Neutrophil (primary cell): ENCODE data around the gene MIER2.

Experiments
- H3K27ac ChIP-seq: fragments of 200-600 bp; sonication (generic); 2 replicates; pipeline ENCODE4 v1.5.1; 2016; ENCODE audit warnings: mild to moderate bottlenecking, moderate library complexity
- H3K27me3 ChIP-seq: fragments of 200-600 bp; sonication (generic); 2 replicates; pipeline ENCODE4 v1.6.0; 2016; ENCODE audit warnings: mild to moderate bottlenecking
- H3K36me3 ChIP-seq: fragments of 200-600 bp; sonication (generic); 2 replicates; pipeline ENCODE4 v1.5.1; 2017
- H3K4me1 ChIP-seq, 2 experiments: fragments of 200-600 bp in 1 of 2; sonication (generic) in 1 of 2; 1 replicate in 1 of 2; 2 replicates in 1 of 2; pipeline versions ENCODE4 v1.5.1 to v1.6.1; 2013 to 2016; ENCODE audit warnings: low read depth in 1 of 2, low read length in 1 of 2, mild to moderate bottlenecking in 1 of 2, moderate library complexity in 1 of 2; ENCODE audit not compliant: control insufficient read depth in 1 of 2, insufficient read depth in 1 of 2
- H3K4me3 ChIP-seq, 2 experiments: fragments of 200-600 bp in 1 of 2; sonication (generic) in 1 of 2; 1 replicate in 1 of 2; 2 replicates in 1 of 2; pipeline ENCODE4 v1.5.1; 2013 to 2016; ENCODE audit warnings: low read depth in 1 of 2, low read length in 1 of 2, mild to moderate bottlenecking in 1 of 2, moderate library complexity in 1 of 2
- H3K9me3 ChIP-seq: fragments of 200-600 bp; sonication (generic); 2 replicates; pipeline ENCODE4 v1.5.1; 2016
- CTCF ChIP-seq: fragments of 200-600 bp; sonication (generic); IDR thresholded peaks from 2 replicates; pipeline ENCODE4 v1.5.1; 2016; ENCODE audit warnings: antibody characterized with exemption

MIER2 gene

GRCh38 chr19:335072-335471, 9.5 kb downstream of the MIER2 start:
- H3K36me3 ChIP-seq = no peaks in the 10 kb centered on the region
- no peak for TF ChIP-seq CTCF

GRCh38 chr19:334296-335071, 10.1 kb downstream of the MIER2 start:
- peaks cover 0 to 7% of the 10 kb centered on the region in 2 experiments for H3K4me1 ChIP-seq
- H3K27me3 ChIP-seq = peaks cover 7% of the 10 kb centered on the region
- no peak overlapping the region for H3K4me3 ChIP-seq
- no peak for TF ChIP-seq CTCF
- no peaks in the 10 kb centered on the region for H3K36me3 ChIP-seq
- H3K27ac ChIP-seq = no peak overlapping the region
- no peaks in the 10 kb centered on the region for H3K9me3 ChIP-seq

More at GRCh38 chr19:335072-335471, 9.5 kb downstream of the MIER2 start:
- no peaks in the 10 kb centered on the region for H3K9me3 ChIP-seq
- H3K27ac ChIP-seq = no peak overlapping the region
- peaks cover 0 to 7% of the 10 kb centered on the region in 2 experiments for H3K4me1 ChIP-seq
- peaks cover 13% of the 10 kb centered on the region for H3K27me3 ChIP-seq
- no peak overlapping the region for H3K4me3 ChIP-seq

GRCh38 chr19:330503-330902, 14.1 kb downstream of the MIER2 start:
- Histone ChIP-seq H3K36me3 (no peaks in the 10 kb centered on the region), H3K27me3 (no peaks in the 10 kb centered on the region), H3K27ac (no peak overlapping the region), H3K9me3 (peaks cover 13% of the 10 kb centered on the region), H3K4me3 (no peak overlapping the region), H3K4me1 (no peaks in the 10 kb centered on the region)
- TF ChIP-seq CTCF = no peak

- Histone ChIP-seq H3K4me1 (no peaks in the 10 kb centered on the region), H3K27ac (no peak overlapping the region), H3K4me3 (no peak overlapping the region), H3K9me3 (peaks cover 13% of the 10 kb centered on the region), H3K27me3 (no peaks in the 10 kb centered on the region), H3K36me3 (no peaks in the 10 kb centered on the region)
- TF ChIP-seq CTCF = no peak
These were observed 14.7 kb downstream of the MIER2 start for GRCh38 chr19:329876-330275.

- no peak for TF ChIP-seq CTCF
These were observed 16.5 kb downstream of the MIER2 start for GRCh38 chr19:328025-328505.

More at GRCh38 chr19:328025-328505, 16.5 kb downstream of the MIER2 start:
- Histone ChIP-seq H3K4me3 (no peak overlapping the region), H3K36me3 (no peaks in the 10 kb centered on the region), H3K27ac (no peak overlapping the region), H3K27me3 (no peaks in the 10 kb centered on the region), H3K9me3 (peaks cover 13% of the 10 kb centered on the region), H3K4me1 (no peaks in the 10 kb centered on the region)
